Nephron progenitor cell (in vitro differentiated cells): ENCODE results near the gene THBS2.

ENCODE experiments used
- DNase-seq: peaks from one replicate; pipeline ENCODE4 v3.0.0; 2021
- H3K27ac Mint-ChIP-seq: 2 replicates; pipeline ENCODE4 v1.8.0; 2021; ENCODE audit warnings: mild to moderate bottlenecking, moderate library complexity, mixed read lengths
- H3K27me3 Mint-ChIP-seq: 2 replicates; pipeline ENCODE4 v1.8.0; 2021; ENCODE audit warnings: mild to moderate bottlenecking, low read depth, mixed read lengths; ENCODE audit not compliant: poor library complexity
- H3K36me3 Mint-ChIP-seq: 2 replicates; pipeline ENCODE4 v1.8.0; 2021; ENCODE audit warnings: low read depth, mixed read lengths
- H3K4me1 Mint-ChIP-seq: 2 replicates; pipeline ENCODE4 v1.8.0; 2021; ENCODE audit warnings: mixed read lengths
- H3K4me3 Mint-ChIP-seq: 2 replicates; pipeline ENCODE4 v1.8.0; 2021; ENCODE audit warnings: mild to moderate bottlenecking, moderate library complexity, mixed read lengths
- H3K9me3 Mint-ChIP-seq: 2 replicates; pipeline ENCODE4 v1.8.0; 2021; ENCODE audit warnings: mild to moderate bottlenecking, moderate library complexity, mixed read lengths
- TF ChIP-seq, protein P1 (sequence below): fragments of 200-600 bp; sonication (generic); IDR thresholded peaks from 2 replicates; pipeline ENCODE4 v1.5.0; 2021; ENCODE audit warnings: antibody characterized with exemption

The THBS2 gene

DNA sequence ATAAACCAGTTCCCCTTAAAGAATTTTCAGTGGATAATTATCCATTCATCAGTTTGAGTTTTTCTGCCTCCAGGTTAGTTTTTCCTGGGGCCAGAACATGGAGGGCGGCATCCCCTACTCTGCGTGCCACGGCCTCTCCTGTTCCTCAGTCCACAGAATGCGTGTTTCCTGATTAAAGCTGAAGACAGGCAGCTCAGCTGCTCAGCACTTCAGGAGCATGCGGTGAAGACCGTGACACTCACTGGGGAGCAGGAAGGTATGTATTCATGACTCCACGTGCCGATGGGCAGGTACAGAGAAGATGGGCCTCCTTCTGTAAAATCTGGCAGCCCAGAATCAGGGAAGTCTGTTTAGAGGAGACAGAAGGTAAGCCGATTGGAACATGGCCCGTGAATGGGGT lies 2.0 kb upstream of the THBS2 start:
- no peak for DNase-seq
- Mint-ChIP-seq H3K27ac (peak overlapping the region; percentile 15), H3K27me3 (peaks cover 66% of the 10 kb centered on the region), H3K4me1 (peaks cover 31% of the 10 kb centered on the region), H3K4me3 (no peak overlapping the region), H3K36me3 (no peaks in the 10 kb centered on the region), H3K9me3 (peaks cover 22% of the 10 kb centered on the region)
- TF ChIP-seq, protein P1, sequence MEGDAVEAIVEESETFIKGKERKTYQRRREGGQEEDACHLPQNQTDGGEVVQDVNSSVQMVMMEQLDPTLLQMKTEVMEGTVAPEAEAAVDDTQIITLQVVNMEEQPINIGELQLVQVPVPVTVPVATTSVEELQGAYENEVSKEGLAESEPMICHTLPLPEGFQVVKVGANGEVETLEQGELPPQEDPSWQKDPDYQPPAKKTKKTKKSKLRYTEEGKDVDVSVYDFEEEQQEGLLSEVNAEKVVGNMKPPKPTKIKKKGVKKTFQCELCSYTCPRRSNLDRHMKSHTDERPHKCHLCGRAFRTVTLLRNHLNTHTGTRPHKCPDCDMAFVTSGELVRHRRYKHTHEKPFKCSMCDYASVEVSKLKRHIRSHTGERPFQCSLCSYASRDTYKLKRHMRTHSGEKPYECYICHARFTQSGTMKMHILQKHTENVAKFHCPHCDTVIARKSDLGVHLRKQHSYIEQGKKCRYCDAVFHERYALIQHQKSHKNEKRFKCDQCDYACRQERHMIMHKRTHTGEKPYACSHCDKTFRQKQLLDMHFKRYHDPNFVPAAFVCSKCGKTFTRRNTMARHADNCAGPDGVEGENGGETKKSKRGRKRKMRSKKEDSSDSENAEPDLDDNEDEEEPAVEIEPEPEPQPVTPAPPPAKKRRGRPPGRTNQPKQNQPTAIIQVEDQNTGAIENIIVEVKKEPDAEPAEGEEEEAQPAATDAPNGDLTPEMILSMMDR, result no peak

DNA sequence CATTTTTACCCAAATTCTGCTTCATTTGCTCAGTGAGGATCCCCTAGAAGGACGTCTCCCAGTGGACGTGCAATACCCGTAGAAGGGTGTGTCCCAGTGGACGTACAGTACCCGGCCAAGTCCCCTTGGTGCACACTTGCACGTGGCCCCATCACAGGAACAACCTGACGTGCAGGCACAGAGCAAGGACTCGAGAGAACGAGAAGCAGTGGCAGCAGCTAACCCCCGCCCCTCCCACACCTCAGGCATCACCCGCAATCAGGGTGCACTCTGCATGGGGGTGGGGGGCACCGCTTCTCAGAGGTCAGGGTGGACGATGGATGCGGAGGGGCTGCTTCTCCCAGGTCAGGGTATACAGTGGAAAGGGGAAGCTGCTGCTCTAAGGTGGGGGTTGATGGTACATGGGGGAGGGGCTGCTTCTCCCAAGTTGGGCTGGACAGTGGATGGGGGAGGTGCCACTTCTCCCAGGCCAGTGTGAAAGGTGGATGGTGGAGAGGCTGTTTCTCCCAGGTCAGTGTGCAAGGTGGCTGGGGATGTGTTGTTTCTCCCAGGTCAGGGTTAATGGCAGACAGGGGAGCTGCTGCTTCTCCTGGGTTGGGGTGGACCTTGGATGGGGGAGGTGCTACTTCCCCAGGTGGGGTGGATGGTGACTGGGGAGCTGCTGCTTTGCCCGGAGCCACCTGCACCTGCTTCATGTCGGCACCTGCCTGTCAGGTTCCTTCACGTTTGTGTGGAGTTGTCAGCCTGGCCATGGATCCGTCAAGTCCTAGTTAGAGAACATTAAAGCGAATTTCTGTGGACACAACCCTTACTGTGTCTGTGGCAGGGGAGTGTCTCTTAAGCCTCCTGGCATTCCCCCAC lies 1.0 kb upstream of the THBS2 start:
- Mint-ChIP-seq H3K4me3 (peak overlapping the region; percentile 45), H3K4me1 (peaks cover 31% of the 10 kb centered on the region), H3K27ac (no peak overlapping the region), H3K36me3 (no peaks in the 10 kb centered on the region), H3K27me3 (peaks cover 68% of the 10 kb centered on the region), H3K9me3 (peaks cover 22% of the 10 kb centered on the region)
- no peak for DNase-seq
- TF ChIP-seq, protein P1, result no peak

DNA sequence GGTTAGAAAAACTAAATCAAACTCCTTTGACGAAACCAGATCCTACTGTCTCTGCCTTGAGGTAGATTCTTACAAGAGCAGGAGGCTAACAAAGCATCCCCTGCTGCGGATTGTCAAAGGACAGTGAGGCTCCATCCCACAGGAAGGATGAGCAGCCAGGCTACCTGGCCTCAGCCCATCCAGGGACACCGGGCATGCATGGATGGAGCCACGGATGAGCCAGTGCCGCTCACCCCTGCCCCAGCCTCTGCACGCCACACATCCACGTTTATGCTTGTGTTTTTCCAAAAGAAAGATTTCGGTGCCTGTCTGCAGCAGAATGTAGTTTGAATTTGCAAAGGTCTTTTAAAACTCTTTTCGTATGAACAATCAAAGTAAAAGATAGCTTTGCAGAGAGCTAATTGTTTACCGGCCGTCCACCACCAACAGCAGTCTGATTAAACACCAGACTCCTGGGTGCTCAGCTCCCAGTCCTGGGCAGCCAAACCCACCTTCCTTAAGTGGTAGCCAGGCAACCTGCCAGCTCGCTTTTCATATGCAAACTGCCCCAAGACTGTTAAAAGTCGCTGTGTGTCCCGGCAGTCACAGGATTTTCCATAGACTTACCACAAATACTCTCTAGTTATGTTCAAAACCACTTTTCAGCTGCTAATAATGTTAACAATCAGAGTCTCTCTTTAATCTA lies 999 bp downstream of the THBS2 start:
- Mint-ChIP-seq H3K9me3 (peaks cover 31% of the 10 kb centered on the region), H3K27ac (no peak overlapping the region), H3K4me1 (peaks cover 31% of the 10 kb centered on the region), H3K27me3 (peaks cover 77% of the 10 kb centered on the region), H3K36me3 (peaks cover 4% of the 10 kb centered on the region), H3K4me3 (peak overlapping the region; percentile 79)
- TF ChIP-seq, protein P1, result no peak
- no peak for DNase-seq

DNA sequence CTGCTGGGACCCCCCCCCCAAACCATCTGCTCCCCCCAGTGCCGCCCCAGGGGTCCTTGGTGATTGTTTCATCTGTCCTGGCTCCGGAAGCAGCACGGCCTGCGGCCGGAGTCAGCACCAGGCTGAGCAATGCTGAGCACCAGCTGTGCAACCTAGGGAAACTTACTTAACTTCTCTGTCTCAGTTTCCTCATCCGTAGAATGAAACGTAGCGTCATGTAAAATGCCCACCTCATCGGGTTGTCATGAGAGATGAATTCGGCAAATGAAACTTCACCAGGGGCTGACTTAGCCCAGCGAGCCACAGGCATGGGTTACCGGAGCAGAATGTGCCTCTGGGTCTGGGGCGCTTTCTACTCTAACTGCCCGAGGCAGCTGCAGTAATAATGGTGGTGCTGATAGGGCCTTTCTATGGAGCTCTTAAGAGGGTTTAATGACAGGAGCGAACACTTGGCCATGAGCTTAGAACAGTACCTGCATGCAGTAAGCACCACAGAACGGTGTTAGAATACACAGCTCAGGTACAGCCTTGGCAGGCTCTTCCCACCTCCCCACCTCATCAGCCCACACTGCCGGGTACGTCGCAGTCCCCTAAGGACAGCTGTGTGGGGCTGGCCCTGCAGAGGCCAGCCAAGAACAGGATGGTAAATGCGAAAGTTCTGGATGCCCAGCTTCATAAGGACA lies 1.7 kb downstream of the THBS2 start:
- Mint-ChIP-seq H3K36me3 (peaks cover 10% of the 10 kb centered on the region), H3K9me3 (peaks cover 31% of the 10 kb centered on the region), H3K4me3 (peak overlapping the region; percentile 44), H3K4me1 (peaks cover 31% of the 10 kb centered on the region), H3K27ac (no peak overlapping the region), H3K27me3 (peaks cover 73% of the 10 kb centered on the region)
- TF ChIP-seq, protein P1, result no peak
- no peak for DNase-seq

DNA sequence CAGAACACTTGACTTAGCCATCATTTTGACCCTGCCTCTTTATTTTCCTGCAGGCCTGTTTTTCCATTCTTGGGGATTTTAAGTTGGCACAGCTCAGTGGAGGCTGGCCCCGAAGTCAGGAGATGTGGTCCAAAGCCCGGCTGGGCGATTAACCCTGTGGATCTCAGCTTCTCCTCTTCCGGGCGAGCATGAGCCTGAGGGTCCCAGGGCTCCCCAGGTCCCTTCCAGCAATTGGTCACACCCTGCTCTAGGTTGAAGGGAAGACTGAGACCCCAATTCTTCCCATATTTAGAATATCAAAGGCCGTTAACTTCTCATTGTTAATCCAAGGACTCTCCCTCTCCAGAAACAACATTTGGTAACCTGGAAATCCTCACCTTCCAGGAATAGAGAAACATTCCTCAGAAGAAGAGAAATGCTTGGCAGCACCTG lies 2.3 kb downstream of the THBS2 start:
- Mint-ChIP-seq H3K4me1 (peaks cover 31% of the 10 kb centered on the region), H3K36me3 (peaks cover 10% of the 10 kb centered on the region), H3K27me3 (peaks cover 68% of the 10 kb centered on the region), H3K27ac (no peak overlapping the region), H3K9me3 (peaks cover 29% of the 10 kb centered on the region), H3K4me3 (no peak overlapping the region)
- TF ChIP-seq, protein P1, result no peak
- DNase-seq, result no peak
